Small intestine (tissue), 7 donors: ENCODE data around the gene CDH1. TPM values are rescaled to one million over a fixed set of nuclear protein-coding genes. Genes with fewer than 3 reads are reported as not detected.
A peak's percentile ranks its signal among the peaks of the same experiment; 100 is the strongest.

Experiments used
- DNase-seq, 2 donors: peaks; one replicate each; pipeline versions ENCODE4 v3.0.0 to v3.0.0-alpha.2; 2013
- FAIRE-seq: peaks from 2 replicates; lab custom pipeline; 2012; peaks lifted over from hg19 to GRCh38; lab: Jason Lieb, UNC
- H3K27ac ChIP-seq, 3 donors: one replicate each; pipeline ENCODE4 v1.5.1; 2013; ENCODE audit warnings: low read length in 2 of 3, mild to moderate bottlenecking in 2 of 3, control low read depth in 1 of 3, inconsistent platforms in 1 of 3, low read depth in 1 of 3, moderate library complexity in 1 of 3
- H3K27me3 ChIP-seq, 3 donors: one replicate each; pipeline ENCODE4 v1.6.1; 2013; ENCODE audit warnings: low read length in 3 of 3, inconsistent platforms in 1 of 3; ENCODE audit not compliant: control insufficient read depth in 3 of 3, insufficient read depth in 3 of 3
- H3K36me3 ChIP-seq, 3 donors: one replicate each; pipeline ENCODE4 v1.6.1; 2013; ENCODE audit warnings: low read length in 3 of 3, inconsistent platforms in 1 of 3, low read depth in 1 of 3, mild to moderate bottlenecking in 1 of 3, moderate library complexity in 1 of 3; ENCODE audit not compliant: control insufficient read depth in 3 of 3, insufficient read depth in 2 of 3
- H3K4me1 ChIP-seq, 3 donors: one replicate each; pipeline ENCODE4 v1.6.1; 2013; ENCODE audit warnings: low read length in 2 of 3, inconsistent platforms in 1 of 3, low read depth in 1 of 3, mild to moderate bottlenecking in 1 of 3, moderate library complexity in 1 of 3; ENCODE audit not compliant: control insufficient read depth in 3 of 3, insufficient read depth in 2 of 3
- H3K4me3 ChIP-seq, 3 donors: one replicate each; pipeline ENCODE4 v1.5.1; 2013; ENCODE audit warnings: low read length in 3 of 3, control low read depth in 1 of 3, inconsistent platforms in 1 of 3, low read depth in 1 of 3, mild to moderate bottlenecking in 1 of 3, moderate library complexity in 1 of 3
- H3K9me3 ChIP-seq, 2 donors: one replicate each; pipeline ENCODE4 v1.6.1; 2013; ENCODE audit warnings: low read depth in 1 of 2, low read length in 1 of 2; ENCODE audit not compliant: control insufficient read depth in 2 of 2, insufficient read depth in 1 of 2
- WGBS, 3 donors: extraction: QIAGEN DNeasy Blood & Tissue Kit; methylation state at CpG; one replicate each; pipeline ENCODE4 v1.1.7; 2013; 5-methylcytosine and 5-hydroxymethylcytosine counted together
- polyA plus RNA-seq, 4 donors: library from polyadenylated mRNA; stranded (reverse) in 3 of 4; unstranded in 1 of 4; fragments of 200-250 nt in 3 of 4; fragments of 120-200 nt in 1 of 4; gene quantifications; one replicate each; pipeline versions ENCODE4 v1.2.1 to v1.2.3, GENCODE V29; 2013
- donor health status: healthy with polysubstance abuse.
- donor health status: control.
- donor health status: control.
- donor health status: Bipolar disorder and iron deficiency.
- donor health status: healthy.

Gene CDH1
- polyA plus RNA-seq, 4 donors = 76.2 to 366 (median 109) TPM

DNA sequence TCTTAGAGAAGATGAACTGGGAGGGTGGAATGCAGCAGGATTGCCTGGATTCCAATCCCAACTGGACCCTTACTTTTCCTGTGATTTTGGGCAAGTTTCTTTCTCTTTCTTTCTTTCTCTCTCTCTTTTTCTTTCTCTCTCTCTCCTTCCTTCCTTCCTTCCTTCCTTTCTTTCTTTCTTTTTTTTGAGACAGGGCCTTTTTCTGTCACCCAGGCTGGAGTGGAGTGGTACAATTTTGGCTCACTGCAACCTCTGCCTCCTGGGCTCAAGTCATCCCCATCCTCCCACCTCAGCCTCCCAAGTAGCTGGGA is 20.5 kb downstream of the CDH1 start:
- DNase-seq = no peak
- Histone ChIP-seq H3K9me3 (no peaks in the 10 kb centered on the region), H3K4me3 (no peak overlapping the region), H3K36me3 (peaks cover 0 to 68% (median 7%) of the 10 kb centered on the region in 3 donors), H3K4me1 (peaks cover 8 to 51% (median 11%) of the 10 kb centered on the region in 3 donors), H3K27me3 (no peaks in the 10 kb centered on the region), H3K27ac (peak overlapping the region in 2 of 3 donors; percentile 29 to 41)
- no peak for FAIRE-seq

DNA sequence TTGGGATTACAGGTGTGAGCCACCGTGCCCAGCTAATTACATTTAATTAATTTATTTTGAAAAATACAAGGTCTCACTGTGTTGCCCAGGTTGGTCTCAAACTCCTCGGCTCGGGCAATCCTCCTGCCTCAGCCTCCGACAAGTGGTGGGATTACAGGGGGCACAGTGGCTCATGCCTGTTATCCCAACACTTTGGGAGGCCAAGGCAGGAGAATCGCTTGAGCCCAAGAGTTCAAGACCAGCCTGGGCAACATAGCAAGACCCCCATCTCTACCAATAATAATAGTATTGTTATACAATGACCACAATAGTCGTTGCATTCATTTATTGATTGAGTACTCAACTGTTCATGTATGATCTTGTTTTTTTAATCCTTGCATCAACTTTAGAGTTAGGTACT is 22.0 kb downstream of the CDH1 start:
- Histone ChIP-seq H3K27me3 (no peaks in the 10 kb centered on the region), H3K4me3 (no peak overlapping the region), H3K9me3 (no peaks in the 10 kb centered on the region), H3K4me1 (peaks cover 5 to 42% (median 11%) of the 10 kb centered on the region in 3 donors), H3K27ac (no peak overlapping the region), H3K36me3 (peaks cover 0 to 69% (median 7%) of the 10 kb centered on the region in 3 donors)
- FAIRE-seq (no peak), DNase-seq (no peak)
- 87 to 95% (median 91%) methylated on average over 6 of the region's 6 CpGs for WGBS, 3 donors

DNA sequence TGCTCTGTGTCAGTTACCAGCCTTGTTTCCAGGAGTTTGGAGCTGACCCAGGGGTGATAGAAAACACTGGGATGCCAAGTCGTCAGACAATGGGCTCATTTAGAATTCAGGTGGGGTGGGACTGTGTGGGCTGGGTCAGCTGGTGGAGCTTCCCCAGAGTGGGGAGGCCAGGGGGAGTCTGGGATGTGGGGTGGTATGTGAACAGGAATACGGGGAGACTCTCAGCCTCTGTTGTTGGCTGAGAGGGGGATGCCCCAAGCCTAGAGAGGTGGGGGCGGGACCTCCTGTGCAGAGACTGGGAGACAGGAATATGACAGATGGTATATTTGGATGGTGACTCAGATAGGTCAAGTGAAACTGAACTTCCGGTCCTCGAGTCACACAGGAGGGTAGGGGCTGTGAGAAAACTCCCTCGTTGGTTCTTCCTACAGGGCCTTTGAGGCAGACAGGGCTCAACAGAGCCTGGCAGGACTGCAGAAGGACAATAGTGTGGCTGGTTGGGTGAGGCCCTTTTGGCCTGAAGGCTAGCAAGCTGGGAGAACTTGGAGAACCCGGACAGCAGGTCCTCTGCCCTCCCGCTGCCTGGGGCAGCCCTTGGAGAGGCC is 23.7 kb downstream of the CDH1 start:
- DNase-seq (peak in 1 of 2 donors; percentile 40), FAIRE-seq (no peak)
- H3K27ac ChIP-seq = peak overlapping the region in 2 of 3 donors; percentile 30 to 33
- H3K27me3 ChIP-seq = no peaks in the 10 kb centered on the region
- H3K4me1 ChIP-seq = peaks cover 3 to 26% (median 4%) of the 10 kb centered on the region in 3 donors
- WGBS, 3 donors = 48 to 53% (median 50%) methylated on average over 8 of the region's 8 CpGs
- H3K36me3 ChIP-seq = peaks cover 0 to 72% (median 7%) of the 10 kb centered on the region in 3 donors
- no peak overlapping the region for H3K4me3 ChIP-seq
- H3K9me3 ChIP-seq = no peaks in the 10 kb centered on the region

GRCh38 chr16:68762996-68763756 is 26.1 kb downstream of the CDH1 start:
- Histone ChIP-seq H3K27me3 (no peaks in the 10 kb centered on the region), H3K27ac (no peak overlapping the region), H3K9me3 (no peaks in the 10 kb centered on the region), H3K4me3 (no peak overlapping the region), H3K36me3 (peaks cover 0 to 77% (median 7%) of the 10 kb centered on the region in 3 donors), H3K4me1 (peaks cover 0 to 15% (median 2%) of the 10 kb centered on the region in 3 donors)
- FAIRE-seq (no peak), DNase-seq (no peak)
- 58 to 84% (median 68%) methylated on average over 6 of the region's 6 CpGs for WGBS, 3 donors

GRCh38 chr16:68764862-68765261 is 27.8 kb downstream of the CDH1 start:
- H3K4me3 ChIP-seq = no peak overlapping the region
- H3K36me3 ChIP-seq = peaks cover 0 to 67% (median 7%) of the 10 kb centered on the region in 3 donors
- FAIRE-seq = no peak
- H3K27me3 ChIP-seq = no peaks in the 10 kb centered on the region
- no peaks in the 10 kb centered on the region for H3K9me3 ChIP-seq
- no peak overlapping the region for H3K27ac ChIP-seq
- 81 to 84% (median 82%) methylated on average over 8 of the region's 8 CpGs for WGBS, 3 donors
- no peak for DNase-seq
- H3K4me1 ChIP-seq = peaks cover 0 to 12% (median 2%) of the 10 kb centered on the region in 3 donors

DNA sequence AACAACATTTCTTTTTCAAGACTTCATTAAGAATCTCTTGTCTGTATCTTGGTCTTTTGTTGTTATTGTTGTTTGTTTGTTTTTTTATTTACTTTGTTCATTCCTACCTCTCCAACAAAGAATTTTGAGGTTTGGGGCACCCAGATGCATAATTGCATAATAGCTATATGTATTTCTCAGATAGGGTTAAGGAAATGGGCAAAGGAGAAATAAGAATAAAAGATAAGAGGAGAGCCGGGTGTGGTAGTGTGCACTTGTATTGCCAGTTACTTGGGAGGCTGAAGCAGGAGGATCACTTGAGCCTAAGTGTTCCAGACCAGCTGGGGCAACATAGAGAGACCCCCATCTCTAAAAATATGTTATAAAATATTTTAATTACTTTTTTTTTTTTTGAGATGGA is 30.5 kb downstream of the CDH1 start:
- Histone ChIP-seq H3K36me3 (peaks cover 0 to 69% (median 0%) of the 10 kb centered on the region in 3 donors), H3K27me3 (peaks cover 0 to 1% (median 0%) of the 10 kb centered on the region in 3 donors), H3K27ac (no peak overlapping the region), H3K9me3 (no peaks in the 10 kb centered on the region), H3K4me3 (no peak overlapping the region), H3K4me1 (no peaks in the 10 kb centered on the region)
- DNase-seq (peak in 1 of 2 donors; percentile 41), FAIRE-seq (no peak)
- 22 to 62% (median 32%) methylated on average over 1 of the region's 1 CpG for WGBS, 3 donors

DNA sequence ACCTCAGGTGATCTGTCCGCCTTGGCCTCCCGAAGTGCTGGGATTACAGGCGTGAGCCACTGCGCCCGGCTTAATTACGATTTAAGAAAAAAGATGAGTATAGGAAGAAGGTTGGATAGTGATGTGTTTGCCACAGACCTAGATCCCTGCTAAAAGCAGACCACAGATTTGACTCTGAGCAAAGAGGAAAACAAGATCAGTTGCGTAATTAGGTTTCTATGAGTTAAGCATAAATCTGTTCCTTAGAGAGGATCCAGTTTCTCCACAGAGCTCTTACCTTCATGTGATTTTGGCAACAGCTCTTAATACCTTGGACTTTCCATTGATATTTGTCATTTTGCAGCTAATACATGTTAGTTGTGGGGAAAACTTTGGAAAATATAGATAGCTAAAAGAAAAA is 31.1 kb downstream of the CDH1 start:
- H3K9me3 ChIP-seq = no peaks in the 10 kb centered on the region
- H3K36me3 ChIP-seq = peaks cover 0 to 69% (median 3%) of the 10 kb centered on the region in 3 donors
- DNase-seq = no peak
- H3K4me1 ChIP-seq = no peaks in the 10 kb centered on the region
- H3K27ac ChIP-seq = no peak overlapping the region
- no peak overlapping the region for H3K4me3 ChIP-seq
- WGBS, 3 donors = 87 to 95% (median 90%) methylated on average over 7 of the region's 7 CpGs
- FAIRE-seq = no peak
- peaks cover 0 to 1% (median 0%) of the 10 kb centered on the region in 3 donors for H3K27me3 ChIP-seq

- Histone ChIP-seq H3K27me3 (peaks cover 0 to 1% (median 0%) of the 10 kb centered on the region in 3 donors), H3K9me3 (no peaks in the 10 kb centered on the region), H3K4me1 (no peaks in the 10 kb centered on the region), H3K4me3 (no peak overlapping the region), H3K36me3 (peaks cover 0 to 68% (median 3%) of the 10 kb centered on the region in 3 donors), H3K27ac (no peak overlapping the region)
- no peak for DNase-seq
- 82 to 94% (median 88%) methylated on average over 2 of the region's 2 CpGs for WGBS, 3 donors
- FAIRE-seq = no peak
Measured at GRCh38 chr16:68768771-68769170, 31.7 kb downstream of the CDH1 start.
